HepG2 (cell line): Measurements from ENCODE around the gene GMFB. TPM values are rescaled to one million over a fixed set of nuclear protein-coding genes. Genes with fewer than 3 reads are reported as not detected.
A peak's percentile ranks its signal among the peaks of the same experiment; 100 is the strongest.

Experiments
- FOXM1 ChIP-seq: sonication (generic); formaldehyde crosslinking; IDR thresholded peaks from 2 replicates; pipeline ENCODE4 v1.5.0; 2020; ENCODE audit warnings: missing genetic modification reagents
- MIER2 ChIP-seq: IDR thresholded peaks from 2 replicates; pipeline ENCODE4 v1.6.1; 2016; ENCODE audit warnings: missing biosample characterization, missing genetic modification reagents
- MXI1 ChIP-seq: IDR thresholded peaks from 3 replicates; pipeline ENCODE4 v1.6.1; 2012; ENCODE audit warnings: low read depth, low read length, inconsistent platforms, borderline replicate concordance
- ONECUT2 ChIP-seq: sonication (generic); formaldehyde crosslinking; IDR thresholded peaks from 2 replicates; pipeline ENCODE4 v1.4.0; 2020; ENCODE audit warnings: missing genetic modification reagents
- SIN3A ChIP-seq: IDR thresholded peaks from 2 replicates; pipeline ENCODE4 v1.6.1; 2011; ENCODE audit warnings: low read depth, mild to moderate bottlenecking, control low read depth, low read length, borderline replicate concordance
- ZFP1 ChIP-seq: IDR thresholded peaks from 2 replicates; pipeline ENCODE4 v1.6.1; 2016
- ZNF232 ChIP-seq: sonication (generic); formaldehyde crosslinking; IDR thresholded peaks from 2 replicates; pipeline ENCODE4 v1.4.0; 2020; ENCODE audit warnings: missing genetic modification reagents, borderline replicate concordance
- ZNF253 ChIP-seq: sonication (generic); formaldehyde crosslinking; IDR thresholded peaks from 2 replicates; pipeline ENCODE4 v1.8.0; 2022; ENCODE audit warnings: mild to moderate bottlenecking, missing genetic modification reagents, borderline replicate concordance
- ZNF367 ChIP-seq: sonication (generic); formaldehyde crosslinking; IDR thresholded peaks from 2 replicates; pipeline ENCODE4 v1.4.0; 2020; ENCODE audit warnings: missing genetic modification reagents, borderline replicate concordance
- ZNF562 ChIP-seq: sonication (generic); formaldehyde crosslinking; IDR thresholded peaks from 2 replicates; pipeline ENCODE4 v1.8.0; 2022; ENCODE audit warnings: missing genetic modification reagents, borderline replicate concordance
- ZNF792 ChIP-seq: IDR thresholded peaks from 2 replicates; pipeline ENCODE4 v1.6.1; 2016
- polyA plus RNA-seq, 8 experiments: library from polyadenylated mRNA; depleted of rRNA in 3 of 8; stranded (reverse) in 7 of 8; unstranded in 1 of 8; fragments of >200 nt; fragmentation: Illumina TruSeq in 4 of 8; extraction: Trizol in 4 of 8; gene quantifications; 2 replicates each; pipeline versions ENCODE4 v1.2.1 to v1.2.3, GENCODE V29; 2011 to 2016; ENCODE audit warnings: low read depth in 4 of 8, missing spikeins in 1 of 8, mixed read lengths in 1 of 8; ENCODE audit not compliant: insufficient read depth in 1 of 8
- total RNA-seq, 5 experiments: library from RNA; depleted of rRNA; stranded (reverse); fragments of >200 nt; fragmentation: Illumina TruSeq; extraction: Trizol; gene quantifications; 2 replicates each; pipeline ENCODE4 v1.2.3, GENCODE V29; 2016; ENCODE audit warnings: low read depth in 1 of 5
- TF ChIP-seq, protein P1 (sequence below): sonication (generic); formaldehyde crosslinking; IDR thresholded peaks from 2 replicates; pipeline ENCODE4 v1.4.0; 2020; ENCODE audit warnings: missing genetic modification reagents, mild to moderate bottlenecking, borderline replicate concordance
- TF ChIP-seq, protein P2 (sequence below): IDR thresholded peaks from 2 replicates; pipeline ENCODE4 v1.6.1; 2016; ENCODE audit warnings: missing biosample characterization, missing genetic modification reagents, low read depth
- TF ChIP-seq, protein P3 (sequence below): sonication (generic); formaldehyde crosslinking; IDR thresholded peaks from 2 replicates; pipeline ENCODE4 v1.8.0; 2022; ENCODE audit warnings: missing genetic modification reagents, mild to moderate bottlenecking, inconsistent platforms, borderline replicate concordance
- TF ChIP-seq, protein P4 (sequence below): sonication (generic); formaldehyde crosslinking; IDR thresholded peaks from 2 replicates; pipeline ENCODE4 v1.5.0; 2020; ENCODE audit warnings: missing genetic modification reagents
- TF ChIP-seq, protein P5 (sequence below): sonication (generic); formaldehyde crosslinking; IDR thresholded peaks from 2 replicates; pipeline ENCODE4 v1.5.0; 2020; ENCODE audit warnings: missing genetic modification reagents, mild to moderate bottlenecking, borderline replicate concordance
- TF ChIP-seq, protein P6 (sequence below): sonication (generic); formaldehyde crosslinking; IDR thresholded peaks from 2 replicates; pipeline ENCODE4 v1.5.0; 2020; ENCODE audit warnings: missing genetic modification reagents
- TF ChIP-seq, protein P7 (sequence below): fragments of 450-650 bp; IDR thresholded peaks from 2 replicates; pipeline ENCODE4 v1.6.1; 2016
- TF ChIP-seq, protein P8 (sequence below): sonication (generic); formaldehyde crosslinking; IDR thresholded peaks from 2 replicates; pipeline ENCODE4 v1.4.0; 2020; ENCODE audit warnings: missing genetic modification reagents, borderline replicate concordance

GMFB gene
- total and polyA plus RNA-seq, 2 of the 13 experiments (the other 11 are each of a cell fraction or from before 2014, with no cell fraction given) = 17.3 to 68.2 TPM

DNA sequence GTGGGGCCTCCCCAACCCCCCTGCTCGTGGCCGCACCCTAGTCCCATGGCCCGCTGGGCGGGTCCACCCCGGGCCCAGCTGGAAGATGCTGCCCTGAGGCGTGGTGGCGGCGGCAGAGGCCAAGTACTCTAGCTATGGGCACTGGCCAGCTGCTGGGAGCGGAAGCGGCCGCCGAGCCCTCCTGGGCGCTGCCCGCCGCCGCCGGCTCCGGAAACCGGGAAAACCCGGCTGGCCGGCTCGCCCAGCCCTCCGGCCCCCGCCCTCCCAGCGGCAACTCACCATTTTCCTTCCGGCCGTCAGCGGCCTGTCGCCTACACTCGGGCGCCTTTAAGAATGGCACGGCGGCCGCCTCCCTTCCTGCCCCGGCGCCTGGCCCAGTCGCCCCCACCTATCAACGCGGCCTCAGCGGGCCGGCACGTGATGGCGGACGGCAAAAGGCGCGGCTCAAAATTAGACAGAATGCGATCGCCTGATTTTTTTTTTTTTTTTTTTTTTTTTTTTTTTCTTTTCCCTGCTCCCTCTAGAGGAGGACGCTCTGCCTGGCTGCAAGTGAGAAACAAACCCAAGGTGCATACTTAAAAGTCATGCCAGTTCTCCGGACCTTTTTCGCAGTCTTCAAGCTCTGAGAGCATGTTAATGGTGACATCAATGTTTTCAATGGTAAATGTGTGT lies at the start of gene GMFB (continued):
- TF ChIP-seq, protein P1, sequence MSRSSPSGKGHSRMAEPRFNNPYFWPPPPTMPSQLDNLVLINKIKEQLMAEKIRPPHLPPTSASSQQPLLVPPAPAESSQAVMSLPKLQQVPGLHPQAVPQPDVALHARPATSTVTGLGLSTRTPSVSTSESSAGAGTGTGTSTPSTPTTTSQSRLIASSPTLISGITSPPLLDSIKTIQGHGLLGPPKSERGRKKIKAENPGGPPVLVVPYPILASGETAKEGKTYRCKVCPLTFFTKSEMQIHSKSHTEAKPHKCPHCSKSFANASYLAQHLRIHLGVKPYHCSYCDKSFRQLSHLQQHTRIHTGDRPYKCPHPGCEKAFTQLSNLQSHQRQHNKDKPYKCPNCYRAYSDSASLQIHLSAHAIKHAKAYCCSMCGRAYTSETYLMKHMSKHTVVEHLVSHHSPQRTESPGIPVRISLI = peak; percentile 99
- TF ChIP-seq, protein P2, sequence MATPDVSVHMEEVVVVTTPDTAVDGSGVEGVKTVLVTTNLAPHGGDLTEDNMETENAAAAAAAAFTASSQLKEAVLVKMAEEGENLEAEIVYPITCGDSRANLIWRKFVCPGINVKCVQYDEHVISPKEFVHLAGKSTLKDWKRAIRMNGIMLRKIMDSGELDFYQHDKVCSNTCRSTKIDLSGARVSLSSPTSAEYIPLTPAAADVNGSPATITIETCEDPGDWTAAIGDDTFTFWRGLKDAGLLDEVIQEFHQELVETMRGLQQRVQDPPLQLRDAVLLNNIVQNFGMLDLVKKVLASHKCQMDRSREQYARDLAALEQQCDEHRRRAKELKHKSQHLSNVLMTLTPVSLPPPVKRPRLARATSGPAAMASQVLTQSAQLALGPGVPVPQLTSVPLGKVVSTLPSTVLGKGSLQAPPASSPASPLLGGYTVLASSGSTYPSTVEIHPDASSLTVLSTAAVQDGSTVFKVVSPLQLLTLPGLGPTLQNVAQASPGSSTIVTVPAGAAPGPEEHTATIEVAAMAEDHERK = no peak
- TF ChIP-seq, protein P3, sequence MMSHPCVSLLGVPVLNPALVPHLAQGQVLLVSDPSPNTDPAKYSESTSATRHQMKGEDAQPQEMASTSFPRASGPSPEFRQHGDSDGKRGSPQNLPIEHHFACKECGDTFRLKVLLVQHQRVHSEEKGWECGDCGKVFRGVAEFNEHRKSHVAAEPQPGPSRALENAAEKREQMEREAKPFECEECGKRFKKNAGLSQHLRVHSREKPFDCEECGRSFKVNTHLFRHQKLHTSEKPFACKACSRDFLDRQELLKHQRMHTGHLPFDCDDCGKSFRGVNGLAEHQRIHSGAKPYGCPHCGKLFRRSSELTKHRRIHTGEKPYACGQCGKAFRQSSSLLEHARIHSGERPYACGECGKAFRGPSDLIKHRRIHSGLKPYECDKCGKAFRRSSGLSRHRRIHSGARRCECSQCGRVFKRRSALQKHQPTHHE (CRISPR knock-in tag) = no peak; the same call in 1 of the 2 replicates
- TF ChIP-seq ZNF253 (peak; percentile 55; the same call in 1 of the 2 replicates), ZNF367 (CRISPR knock-in tag) (no peak), ZFP1 (CRISPR knock-in tag) (0 out of 2 replicates have a peak, but pooled peaks have one; percentile 41), MXI1 (0 out of 3 replicates have a peak, but pooled peaks have one; percentile 9), MIER2 (no peak; the same call in 1 of the 2 replicates), ZNF562 (CRISPR knock-in tag) (no peak), FOXM1 (CRISPR knock-in tag) (no peak), ZNF232 (CRISPR knock-in tag) (no peak), ZNF792 (no peak), SIN3A (peak; percentile 66; the same call in 1 of the 2 replicates), ONECUT2 (CRISPR knock-in tag) (no peak; the same call in 1 of the 2 replicates)
- TF ChIP-seq, protein P4, sequence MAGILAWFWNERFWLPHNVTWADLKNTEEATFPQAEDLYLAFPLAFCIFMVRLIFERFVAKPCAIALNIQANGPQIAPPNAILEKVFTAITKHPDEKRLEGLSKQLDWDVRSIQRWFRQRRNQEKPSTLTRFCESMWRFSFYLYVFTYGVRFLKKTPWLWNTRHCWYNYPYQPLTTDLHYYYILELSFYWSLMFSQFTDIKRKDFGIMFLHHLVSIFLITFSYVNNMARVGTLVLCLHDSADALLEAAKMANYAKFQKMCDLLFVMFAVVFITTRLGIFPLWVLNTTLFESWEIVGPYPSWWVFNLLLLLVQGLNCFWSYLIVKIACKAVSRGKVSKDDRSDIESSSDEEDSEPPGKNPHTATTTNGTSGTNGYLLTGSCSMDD (CRISPR knock-in tag) = no peak
- TF ChIP-seq, protein P5, sequence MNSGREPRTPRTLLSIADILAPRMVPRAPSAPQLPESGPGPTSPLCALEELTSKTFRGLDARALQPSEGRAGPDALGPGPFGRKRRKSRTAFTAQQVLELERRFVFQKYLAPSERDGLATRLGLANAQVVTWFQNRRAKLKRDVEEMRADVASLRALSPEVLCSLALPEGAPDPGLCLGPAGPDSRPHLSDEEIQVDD = no peak
- TF ChIP-seq, protein P6, sequence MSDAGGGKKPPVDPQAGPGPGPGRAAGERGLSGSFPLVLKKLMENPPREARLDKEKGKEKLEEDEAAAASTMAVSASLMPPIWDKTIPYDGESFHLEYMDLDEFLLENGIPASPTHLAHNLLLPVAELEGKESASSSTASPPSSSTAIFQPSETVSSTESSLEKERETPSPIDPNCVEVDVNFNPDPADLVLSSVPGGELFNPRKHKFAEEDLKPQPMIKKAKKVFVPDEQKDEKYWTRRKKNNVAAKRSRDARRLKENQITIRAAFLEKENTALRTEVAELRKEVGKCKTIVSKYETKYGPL (CRISPR knock-in tag) = no peak
- TF ChIP-seq, protein P7, sequence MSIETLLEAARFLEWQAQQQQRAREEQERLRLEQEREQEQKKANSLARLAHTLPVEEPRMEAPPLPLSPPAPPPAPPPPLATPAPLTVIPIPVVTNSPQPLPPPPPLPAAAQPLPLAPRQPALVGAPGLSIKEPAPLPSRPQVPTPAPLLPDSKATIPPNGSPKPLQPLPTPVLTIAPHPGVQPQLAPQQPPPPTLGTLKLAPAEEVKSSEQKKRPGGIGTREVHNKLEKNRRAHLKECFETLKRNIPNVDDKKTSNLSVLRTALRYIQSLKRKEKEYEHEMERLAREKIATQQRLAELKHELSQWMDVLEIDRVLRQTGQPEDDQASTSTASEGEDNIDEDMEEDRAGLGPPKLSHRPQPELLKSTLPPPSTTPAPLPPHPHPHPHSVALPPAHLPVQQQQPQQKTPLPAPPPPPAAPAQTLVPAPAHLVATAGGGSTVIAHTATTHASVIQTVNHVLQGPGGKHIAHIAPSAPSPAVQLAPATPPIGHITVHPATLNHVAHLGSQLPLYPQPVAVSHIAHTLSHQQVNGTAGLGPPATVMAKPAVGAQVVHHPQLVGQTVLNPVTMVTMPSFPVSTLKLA = peak; percentile 48
- TF ChIP-seq, protein P8, sequence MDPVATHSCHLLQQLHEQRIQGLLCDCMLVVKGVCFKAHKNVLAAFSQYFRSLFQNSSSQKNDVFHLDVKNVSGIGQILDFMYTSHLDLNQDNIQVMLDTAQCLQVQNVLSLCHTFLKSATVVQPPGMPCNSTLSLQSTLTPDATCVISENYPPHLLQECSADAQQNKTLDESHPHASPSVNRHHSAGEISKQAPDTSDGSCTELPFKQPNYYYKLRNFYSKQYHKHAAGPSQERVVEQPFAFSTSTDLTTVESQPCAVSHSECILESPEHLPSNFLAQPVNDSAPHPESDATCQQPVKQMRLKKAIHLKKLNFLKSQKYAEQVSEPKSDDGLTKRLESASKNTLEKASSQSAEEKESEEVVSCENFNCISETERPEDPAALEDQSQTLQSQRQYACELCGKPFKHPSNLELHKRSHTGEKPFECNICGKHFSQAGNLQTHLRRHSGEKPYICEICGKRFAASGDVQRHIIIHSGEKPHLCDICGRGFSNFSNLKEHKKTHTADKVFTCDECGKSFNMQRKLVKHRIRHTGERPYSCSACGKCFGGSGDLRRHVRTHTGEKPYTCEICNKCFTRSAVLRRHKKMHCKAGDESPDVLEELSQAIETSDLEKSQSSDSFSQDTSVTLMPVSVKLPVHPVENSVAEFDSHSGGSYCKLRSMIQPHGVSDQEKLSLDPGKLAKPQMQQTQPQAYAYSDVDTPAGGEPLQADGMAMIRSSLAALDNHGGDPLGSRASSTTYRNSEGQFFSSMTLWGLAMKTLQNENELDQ (CRISPR knock-in tag) = no peak
